Amniotic stem cell (primary cell): ENCODE measurements around the gene CAMSAP1.

ENCODE experiments used
- DNase-seq: peaks from one replicate; lab custom pipeline; 2025; lab: John Stamatoyannopoulos, UW

Gene CAMSAP1

DNA sequence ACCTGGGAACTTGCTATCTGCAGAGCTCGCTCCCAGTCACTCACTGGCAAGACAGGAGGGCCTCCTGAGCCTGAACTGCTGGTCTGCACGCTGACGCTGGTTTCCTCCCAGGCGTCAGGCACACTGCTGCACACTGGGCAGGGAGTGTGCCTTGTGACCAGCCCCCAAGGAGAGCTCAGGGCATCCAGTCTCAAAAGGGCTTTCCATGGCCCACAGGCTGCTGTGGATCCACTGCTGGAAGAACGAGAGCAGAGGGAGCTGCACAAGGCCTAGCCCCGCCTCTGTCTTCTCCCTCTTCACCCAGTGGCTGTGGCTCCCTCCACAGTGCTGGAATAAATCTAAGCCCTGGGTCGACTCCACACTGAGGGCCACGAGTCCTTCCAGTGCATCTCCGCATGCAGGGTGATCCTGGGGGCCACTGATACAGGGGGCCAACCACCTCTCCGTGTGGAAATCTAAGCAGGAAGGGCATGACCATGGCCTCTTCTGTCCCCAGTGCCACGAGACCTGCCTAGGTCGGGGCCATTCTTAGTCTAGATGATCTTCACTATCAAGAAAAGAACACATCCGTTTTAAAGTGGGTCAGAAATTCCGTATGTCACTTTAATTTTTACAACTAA is 93.6 kb downstream of the CAMSAP1 start:
- DNase-seq, result no peak

DNA sequence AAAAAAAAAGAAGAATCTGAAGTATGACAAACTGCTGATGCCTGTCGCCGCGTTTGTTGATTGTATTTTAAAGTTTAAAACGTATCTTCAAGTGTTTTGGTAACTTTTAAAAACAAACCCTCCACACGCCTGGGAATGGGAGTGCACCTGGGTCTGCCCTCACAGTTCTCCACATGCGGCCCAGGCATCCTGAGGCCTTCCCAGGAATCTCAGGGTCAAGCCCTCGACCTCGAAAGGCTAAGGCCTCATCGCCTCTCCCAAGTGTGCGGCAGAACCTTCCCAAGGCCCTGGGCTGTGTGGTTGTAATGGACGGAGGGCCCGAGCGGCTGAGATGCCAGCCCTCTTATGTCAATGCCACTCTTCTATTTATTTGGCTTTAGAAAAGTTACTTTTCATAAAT is 94.4 kb downstream of the CAMSAP1 start:
- DNase-seq, result no peak

DNA sequence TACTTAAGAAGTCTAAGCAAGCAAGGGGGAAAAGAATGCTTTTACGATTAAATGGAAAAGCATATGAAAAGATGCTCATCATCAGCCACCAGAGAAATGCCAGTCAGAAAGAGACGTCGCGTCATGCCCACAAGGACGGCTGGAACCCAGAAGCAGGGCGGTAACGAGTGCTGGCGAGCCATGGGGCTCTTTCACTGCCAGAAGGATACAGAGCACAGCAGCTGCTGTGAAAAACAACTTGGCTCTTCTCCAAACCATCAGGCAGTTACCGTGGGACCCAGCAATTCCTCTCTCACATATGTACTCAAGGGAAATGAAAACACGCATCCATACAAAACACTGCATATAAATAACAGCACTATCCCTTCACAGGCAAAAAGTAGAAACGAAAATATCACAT is 95.5 kb downstream of the CAMSAP1 start:
- no peak for DNase-seq

DNA sequence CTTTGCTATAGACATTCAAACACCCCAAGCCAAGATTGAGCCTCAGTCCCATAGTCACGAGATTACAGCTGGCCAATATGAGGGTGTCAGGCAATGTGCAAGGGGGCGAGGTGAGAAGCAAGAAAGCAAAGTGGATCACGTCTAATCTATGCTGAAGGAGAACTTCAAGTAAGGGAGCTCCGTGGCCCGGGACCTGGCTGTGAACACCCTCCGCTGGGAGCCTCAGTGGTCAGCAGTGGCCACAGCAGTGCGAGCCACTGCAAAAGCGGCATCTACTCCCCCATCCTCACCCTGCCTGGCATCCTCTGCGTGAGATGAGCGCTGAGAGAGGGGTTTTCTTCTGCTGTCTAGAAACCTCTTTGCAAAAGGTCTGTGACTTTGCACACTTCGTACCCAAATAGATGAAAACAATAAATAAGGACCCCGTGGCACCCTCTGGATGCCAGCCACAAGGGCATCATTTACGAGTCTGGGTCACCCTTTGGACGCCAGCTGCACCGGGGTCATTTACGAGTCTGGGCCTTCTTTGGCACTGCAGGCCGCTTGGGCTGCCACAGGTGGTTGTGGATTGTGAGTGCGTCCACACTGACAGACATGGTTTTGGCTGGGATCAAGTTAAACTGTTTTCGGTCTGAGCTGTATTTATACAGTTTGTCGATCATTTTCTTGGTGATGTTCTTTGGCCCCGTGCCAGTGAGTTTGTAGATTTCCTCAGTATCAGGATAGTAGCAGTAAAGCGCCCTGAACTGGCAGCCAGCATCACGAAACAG is 96.4 kb downstream of the CAMSAP1 start:
- DNase-seq, result no peak

DNA sequence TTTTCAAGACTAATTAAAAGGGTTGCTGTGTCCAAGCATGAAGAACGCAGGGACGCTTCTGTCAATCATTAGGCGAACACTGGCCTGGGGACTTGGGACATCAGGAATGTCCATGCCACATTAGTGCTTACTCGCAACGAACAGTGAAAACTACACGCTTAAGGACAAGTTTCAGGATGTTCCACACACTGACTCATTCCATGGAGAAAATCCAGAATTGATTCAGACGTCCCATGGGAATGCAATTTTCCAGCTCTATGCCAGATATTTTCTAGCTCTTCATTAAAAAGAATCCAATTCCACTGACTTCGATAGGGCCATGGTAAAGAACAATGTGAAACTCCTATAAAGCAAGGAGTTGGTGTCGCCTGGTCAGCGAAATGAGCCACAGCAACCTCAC is 98.2 kb downstream of the CAMSAP1 start:
- no peak for DNase-seq

DNA sequence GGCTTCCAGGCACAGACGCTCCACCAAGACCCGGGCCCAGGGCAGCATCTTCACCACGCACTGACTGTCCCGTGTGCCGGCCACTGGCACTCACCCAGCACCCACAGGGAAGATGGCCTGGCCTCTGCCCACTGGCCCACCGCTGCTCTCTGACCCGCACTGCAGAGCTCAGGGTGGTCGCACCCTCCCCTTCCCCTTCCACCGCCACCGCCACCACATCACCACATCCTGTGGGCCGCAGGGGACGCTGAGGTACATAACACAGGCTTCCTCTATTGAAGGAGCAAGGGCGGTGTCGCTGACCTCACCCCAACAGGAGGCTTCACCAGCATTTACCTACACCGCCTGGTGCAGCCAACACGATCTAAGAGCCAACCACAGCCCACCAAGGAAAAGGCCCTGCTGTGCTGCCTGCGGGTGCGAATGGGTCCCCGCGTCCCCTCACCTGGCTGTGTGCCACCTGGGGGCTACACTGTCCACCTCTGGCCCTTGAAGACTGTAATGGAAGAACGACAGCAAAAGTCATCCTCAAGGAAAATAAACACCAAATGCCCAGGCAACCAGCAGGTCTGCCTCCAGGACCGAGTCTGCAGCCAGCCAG is 101.8 kb downstream of the CAMSAP1 start:
- DNase-seq, result no peak

DNA sequence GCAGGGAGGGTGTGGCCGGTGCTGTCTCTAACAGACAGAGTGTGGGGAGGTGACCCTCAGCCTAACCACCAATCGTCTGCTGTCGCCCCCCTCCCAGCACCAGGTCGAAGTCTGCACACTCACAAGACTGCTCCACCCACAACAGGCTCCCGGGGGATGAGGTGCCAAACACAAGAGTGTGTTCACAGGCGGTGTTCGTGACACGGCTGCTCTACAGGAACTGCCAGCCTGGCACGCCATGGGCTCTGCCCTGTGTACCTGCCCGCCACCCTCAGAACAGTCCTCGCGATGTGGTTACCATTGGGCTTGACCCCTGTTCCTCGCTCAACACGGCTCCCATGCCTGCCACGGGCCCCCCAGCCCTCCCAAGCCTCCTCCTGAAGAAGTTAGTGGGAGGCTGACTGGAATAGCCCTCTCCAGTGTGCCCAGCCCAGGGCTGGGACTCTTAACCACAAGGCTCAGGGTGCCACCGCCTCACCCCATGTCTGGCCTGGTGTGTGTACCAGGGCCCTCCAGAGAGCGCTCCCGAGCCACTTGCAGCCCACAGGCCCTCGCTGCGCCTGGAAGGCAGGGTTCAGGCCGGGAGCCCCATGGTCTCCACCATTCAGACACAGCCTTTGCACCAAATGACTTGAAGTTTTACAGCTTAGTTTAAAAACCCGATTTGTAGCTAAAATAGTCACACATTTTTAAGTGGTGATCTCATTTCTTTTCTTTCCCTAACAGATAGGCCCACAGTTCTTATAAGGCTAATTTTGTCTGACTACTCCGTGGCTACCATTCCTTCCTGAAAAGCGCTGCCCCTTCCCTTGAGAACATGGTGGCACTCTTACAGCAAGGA is 102.5 kb downstream of the CAMSAP1 start:
- DNase-seq, result no peak

DNA sequence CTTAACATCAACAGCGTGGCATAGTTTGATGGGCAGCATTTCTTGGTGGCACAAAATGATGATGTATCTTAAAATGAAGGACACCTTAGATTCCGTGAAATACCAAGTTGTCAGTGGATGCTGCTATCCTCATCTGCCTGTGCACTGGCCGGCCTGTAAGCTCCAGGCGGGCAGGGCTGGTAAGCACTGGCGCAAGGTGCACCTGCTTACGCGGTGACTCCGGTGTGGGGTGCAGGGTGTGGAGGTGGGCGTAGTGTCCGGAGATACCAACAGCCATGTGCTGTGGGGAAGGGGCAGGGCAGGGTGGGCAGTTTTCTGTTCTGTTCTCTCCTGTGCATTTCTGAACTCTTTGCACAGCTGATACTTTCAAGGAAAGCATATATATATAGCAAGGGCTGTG is 103.9 kb downstream of the CAMSAP1 start:
- no peak for DNase-seq

DNA sequence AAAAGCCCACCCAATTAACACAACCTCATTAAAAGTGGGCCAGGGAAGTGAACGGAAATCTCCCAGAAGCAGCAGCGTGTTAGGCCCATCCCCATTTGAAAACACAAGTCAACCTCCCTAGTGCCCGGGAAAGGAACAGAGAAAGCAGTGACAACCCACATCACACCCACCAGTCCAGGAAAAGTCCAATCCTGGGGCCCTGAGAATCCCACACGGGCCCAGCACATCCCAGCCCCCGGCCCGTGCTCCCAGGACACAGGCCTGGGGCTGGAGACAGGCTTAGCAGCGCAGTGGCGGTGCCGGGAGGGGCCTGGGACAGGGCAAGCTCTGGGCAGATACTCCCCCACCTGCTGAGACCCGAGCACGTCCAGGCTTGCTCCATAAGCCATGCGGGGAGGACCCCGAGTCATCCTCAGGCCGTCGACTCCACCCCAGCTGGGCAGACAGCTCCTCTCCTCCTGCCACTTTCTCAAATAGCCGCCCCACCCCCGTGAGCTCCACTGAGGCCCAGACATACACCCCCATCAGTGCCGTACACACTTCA is 104.4 kb downstream of the CAMSAP1 start:
- DNase-seq, result no peak

DNA sequence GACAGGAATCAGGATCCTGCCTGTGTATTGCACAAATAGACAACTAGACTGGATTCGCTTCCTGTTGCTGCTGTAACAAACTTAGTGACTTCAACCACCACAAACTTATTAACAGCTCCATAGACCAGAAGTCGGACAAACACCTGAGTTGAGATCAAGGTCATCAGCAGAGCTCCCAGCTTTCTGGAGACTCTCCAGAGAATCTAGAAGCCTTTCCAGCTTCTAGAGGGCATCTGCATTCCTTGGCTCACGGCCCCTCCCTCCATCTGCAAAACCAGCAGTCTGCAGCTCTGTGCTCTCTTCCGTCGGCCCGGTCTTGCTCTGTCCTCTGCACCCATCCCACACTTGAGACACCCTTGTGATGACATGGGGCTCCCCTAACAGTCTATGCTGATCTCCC is 106.3 kb downstream of the CAMSAP1 start:
- no peak for DNase-seq

DNA sequence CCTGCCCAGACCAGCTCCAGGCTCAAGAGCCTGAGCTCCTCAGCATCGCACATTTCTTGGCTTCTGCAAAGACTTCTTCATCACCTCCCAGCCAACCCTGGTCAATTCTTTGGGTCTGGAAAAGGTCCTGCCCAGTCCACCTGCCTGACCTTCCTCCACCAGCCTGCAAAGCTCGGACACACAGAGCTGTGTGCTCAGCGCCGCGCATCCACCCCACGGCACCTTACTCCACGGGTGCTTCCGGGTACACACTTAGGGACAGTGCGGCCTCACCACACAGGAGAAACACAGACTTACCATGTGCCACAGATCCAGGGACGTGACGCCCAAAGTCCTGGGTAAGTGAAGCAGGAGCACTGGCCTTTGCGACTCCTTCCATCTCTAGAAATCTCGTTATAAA is 108.1 kb downstream of the CAMSAP1 start:
- DNase-seq, result no peak

DNA sequence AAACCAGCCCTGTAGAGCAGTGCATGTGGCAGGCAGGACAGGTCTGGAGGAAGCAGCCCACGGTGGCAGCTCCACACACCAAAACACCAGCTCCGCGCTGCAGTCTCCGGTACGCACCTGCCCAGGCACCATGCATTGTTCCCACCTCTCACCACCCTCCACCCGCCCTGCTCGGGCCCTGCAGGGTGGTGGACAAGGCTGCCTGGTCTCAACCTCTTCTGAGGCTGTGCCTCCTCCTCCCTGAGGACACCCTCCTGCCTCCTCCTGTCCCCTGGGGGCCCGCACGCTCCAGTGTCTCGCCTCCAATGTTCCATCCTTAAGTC is 109.1 kb downstream of the CAMSAP1 start:
- no peak for DNase-seq

DNA sequence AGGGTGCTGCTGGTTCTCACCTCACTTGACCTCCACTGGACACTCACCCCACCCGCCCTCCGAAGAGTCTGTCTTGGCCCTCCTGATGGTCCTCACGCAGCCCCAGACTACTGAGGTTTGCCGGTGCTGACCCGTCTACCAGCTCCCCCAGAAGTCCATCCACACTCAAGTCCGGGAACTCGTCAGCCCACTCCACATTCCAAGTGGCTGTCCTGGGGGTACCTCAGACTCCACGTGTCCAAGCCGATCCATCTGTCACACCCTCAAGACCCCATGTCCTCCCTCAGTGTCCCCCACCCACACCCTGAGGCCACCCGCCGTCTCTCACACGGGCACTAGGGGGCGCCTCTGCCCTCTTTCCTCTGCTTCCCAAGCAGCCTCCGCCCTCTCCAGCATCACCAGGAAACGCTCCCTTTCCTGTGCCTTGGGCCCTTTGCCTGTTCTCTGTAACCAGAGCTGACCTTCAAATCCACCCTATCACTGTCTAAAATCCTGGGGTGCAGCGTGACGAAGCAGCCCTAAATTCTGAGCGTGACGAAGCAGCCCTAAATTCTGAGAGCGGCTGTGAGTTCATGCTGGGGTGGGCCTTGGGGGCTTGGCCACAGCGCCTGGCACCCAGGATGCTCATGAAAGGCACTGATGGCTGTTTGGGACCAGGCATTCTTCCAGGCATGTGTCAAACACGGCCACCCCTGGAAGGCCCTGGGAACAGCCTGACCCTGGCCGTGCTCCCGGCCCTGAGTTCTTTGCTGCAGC is 109.7 kb downstream of the CAMSAP1 start:
- DNase-seq, result peak; percentile 6

DNA sequence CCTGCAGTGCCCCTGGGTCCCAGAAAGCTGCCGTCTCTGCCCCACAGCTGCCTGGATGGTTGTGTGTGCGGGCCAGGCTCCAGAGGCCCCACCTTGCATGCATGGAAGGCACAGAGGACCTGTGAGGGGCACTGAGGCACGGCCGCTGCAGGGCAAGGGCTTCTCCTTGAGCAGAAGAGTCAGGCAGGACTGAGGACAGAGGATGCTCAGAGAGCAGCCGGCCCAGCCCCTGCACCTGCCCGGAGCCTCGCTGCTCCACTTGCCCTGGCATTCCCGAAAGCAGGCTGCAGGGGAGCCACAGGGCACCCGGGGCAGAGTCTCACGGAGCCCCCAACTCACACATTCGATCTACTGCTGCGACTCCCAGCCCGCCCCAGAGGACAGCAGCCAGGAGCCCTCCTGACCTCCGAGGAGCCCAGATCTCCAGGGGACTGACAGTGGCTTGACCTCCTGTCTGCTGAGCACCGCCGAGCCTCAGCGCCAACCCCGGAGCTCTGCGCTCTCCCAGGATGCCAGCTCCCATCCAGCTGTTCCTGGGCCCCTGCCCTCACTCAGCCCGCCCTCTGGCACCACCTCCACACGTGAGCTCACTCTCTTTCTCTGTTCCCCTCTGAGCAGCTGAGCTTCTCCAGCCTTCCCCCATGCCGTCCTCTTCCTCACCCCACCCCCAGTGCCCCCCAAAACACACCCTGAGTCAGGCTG is 110.4 kb downstream of the CAMSAP1 start:
- DNase-seq, result no peak

DNA sequence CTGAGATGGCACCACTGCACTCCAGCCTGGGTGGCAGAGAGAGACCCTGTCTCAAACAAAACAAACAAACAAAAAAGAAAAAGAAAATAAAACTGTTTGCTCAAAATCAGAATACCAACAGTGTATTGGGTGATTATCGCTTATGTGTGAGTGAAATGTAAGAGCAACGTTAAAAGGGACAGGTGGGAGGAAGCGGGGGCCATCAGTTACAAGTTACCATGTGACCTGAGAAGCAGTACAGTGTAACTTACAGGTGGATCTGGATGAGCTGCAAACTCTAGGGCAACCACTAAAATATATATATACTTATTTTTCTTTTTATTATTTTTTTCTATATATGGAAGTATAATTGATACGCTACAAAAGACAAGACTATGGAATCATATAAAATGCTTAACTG is 112.0 kb downstream of the CAMSAP1 start:
- no peak for DNase-seq

DNA sequence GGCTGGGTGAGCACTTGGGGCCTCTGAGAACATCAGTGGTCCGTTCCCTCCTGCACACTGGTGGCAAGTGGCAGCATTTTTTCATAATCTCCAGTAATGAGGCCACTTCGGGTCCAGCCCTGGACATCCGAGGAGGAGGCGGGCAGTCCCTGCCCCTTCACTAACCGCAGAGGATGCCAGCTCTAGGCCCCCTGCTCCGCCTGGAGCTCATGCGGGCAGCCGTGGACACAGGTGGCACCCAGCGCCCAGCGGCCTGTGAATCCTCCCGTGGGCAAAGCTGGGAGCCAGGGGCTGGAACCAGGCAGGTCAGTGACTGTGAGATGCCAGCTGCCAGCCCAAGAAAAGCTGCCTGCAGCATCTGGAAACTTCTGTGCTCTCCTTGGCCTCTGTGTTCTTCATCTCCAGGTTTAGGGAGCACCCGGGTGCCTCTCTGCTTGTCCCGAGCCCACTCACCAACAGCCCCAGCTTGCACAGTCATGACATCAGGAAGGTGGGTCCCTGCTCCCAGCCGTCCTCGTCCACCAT is 112.9 kb downstream of the CAMSAP1 start:
- no peak for DNase-seq

DNA sequence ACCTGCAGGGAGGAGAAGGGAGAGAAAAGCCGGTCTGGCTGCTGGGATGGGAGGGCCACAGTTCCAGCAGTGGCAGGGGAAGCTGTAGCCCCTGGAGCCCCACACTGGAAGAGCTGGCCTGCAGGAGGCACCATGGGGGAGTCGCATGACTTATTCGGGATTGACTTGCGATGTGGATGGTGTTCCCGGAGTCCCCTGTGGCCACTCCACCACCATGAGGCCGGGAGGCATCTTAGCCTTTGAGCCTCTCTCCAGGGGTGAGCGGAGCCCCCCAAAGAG is 113.3 kb downstream of the CAMSAP1 start:
- no peak for DNase-seq

DNA sequence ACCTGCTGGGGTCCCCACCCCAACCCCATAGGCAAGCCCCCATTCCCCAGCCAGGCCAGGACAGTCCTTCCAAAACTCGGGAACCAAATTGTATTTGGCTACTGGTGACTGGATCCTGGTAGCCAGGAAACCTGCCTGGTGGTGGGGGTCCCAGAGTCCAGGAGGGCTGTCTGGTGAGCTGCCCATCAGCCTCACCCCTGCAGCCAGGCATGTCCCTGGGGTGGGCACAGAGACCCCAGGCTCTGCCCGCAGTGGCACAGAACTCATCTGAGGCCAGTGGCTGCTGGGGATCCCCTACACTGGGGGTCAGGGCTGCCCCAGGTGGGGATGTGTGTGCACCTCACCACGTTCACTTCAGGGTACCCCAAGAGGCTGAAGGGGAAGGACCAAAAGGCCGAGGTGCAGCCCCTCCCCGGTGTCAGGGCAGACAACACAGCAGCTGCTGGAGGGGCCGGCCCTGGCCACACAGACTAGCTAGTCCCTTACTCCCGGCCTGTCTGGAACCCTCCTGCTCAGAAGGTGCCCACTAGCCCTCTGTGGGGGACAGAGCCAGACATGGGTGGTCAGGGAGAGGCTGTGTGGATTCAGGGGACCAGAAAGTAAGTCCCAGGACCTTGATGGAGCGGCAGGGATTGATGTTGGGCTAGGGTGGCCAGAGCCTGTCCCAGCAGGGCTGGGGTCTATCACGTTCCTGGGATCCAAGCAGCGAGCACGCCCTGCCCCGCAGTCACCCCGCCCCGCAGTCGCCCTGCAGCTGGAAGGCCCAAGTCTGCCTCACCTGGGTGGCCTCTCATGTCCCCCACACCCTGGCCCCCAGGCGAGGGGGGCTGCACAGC is 113.9 kb downstream of the CAMSAP1 start:
- DNase-seq, result no peak

DNA sequence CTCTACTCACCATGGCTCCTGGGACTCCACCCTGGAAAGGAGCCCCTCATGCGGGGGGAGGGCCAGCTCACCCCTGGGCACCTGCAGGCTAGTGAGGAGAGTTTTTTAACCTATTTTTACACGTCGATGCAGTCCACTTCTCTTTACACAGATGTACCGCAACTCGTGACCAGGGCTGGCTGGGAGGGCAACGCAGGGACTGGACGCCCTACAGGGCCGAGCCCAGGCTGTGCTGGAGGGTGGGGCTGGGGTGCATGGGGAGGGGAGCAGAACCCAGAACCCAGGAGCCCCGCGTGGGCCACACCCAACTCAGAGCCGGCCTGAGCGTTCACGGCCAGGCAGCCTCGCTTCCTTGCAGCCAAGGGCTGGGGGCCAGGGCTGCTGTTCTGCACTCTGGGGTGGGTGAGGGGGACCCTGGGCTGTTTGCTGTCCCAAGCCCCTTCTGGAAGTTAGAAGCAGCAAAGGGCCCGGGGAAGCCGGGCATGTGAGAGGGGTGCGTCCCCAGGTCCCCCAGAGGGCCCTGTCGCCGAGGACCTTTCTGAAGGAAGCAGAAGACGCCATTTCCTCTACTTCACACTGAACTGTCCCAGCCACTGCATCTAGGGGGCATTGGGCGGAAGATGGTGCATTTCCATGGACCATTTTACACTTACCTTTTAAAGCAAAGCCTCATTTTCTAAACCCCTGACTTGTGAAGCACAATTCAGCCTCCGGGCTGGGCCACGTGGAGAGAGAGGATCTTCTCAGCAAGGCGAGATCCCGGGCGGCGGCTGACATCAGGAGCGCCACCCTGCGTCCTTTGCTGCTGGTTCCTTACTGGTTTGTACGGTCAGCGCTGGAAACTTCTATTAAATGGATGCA is 114.8 kb downstream of the CAMSAP1 start:
- DNase-seq, result no peak
